Activated T-helper 17 cell treated with anti-CD3 and anti-CD28 coated beads, Interleukin-2, amount 50 U/mL, for 72 hours (primary cell): ENCODE measurements around the gene GABARAPL2. TPM values are rescaled to one million over a fixed set of nuclear protein-coding genes. Genes with fewer than 3 reads are reported as not detected.
"Not testable (repeated sequence)": the region's sequence is repeated elsewhere in the genome, so short reads cannot be mapped to it uniquely, and the experiment has no call there.

Source experiments
- ATAC-seq: fragments of 150-1000 bp; cut with Tn5 transposase; replicated peaks from 2 replicates; pipeline ENCODE4 v1.10.0; 2021; ENCODE audit warnings: mild to moderate bottlenecking, moderate library complexity
- H3K27ac Mint-ChIP-seq: one replicate; pipeline ENCODE4 v1.8.0; 2022; ENCODE audit warnings: mixed read lengths
- H3K27me3 Mint-ChIP-seq: one replicate; pipeline ENCODE4 v1.8.0; 2022; ENCODE audit warnings: mixed read lengths
- H3K36me3 Mint-ChIP-seq: one replicate; pipeline ENCODE4 v1.8.0; 2022; ENCODE audit warnings: low read depth, mild to moderate bottlenecking, mixed read lengths
- H3K4me1 Mint-ChIP-seq: one replicate; pipeline ENCODE4 v1.8.0; 2022; ENCODE audit warnings: mixed read lengths
- H3K4me3 Mint-ChIP-seq: one replicate; pipeline ENCODE4 v1.8.0; 2022; ENCODE audit warnings: mild to moderate bottlenecking, mixed read lengths
- H3K9me3 Mint-ChIP-seq: one replicate; pipeline ENCODE4 v1.8.0; 2022; ENCODE audit warnings: mixed read lengths
- total RNA-seq, 2 donors: library from RNA; stranded (reverse); gene quantifications; one replicate each; pipeline ENCODE4 v1.2.3, GENCODE V29; 2022

Gene GABARAPL2
- total RNA-seq, result 10 to 100 TPM; 67.3 to 69.4 TPM

GRCh38 chr16:75566040-75566757 lies at the start of gene GABARAPL2:
TSS of gene GABARAPL2 (plus strand) at chr16:75566379. CDS start at chr16:75566487, 108 bp downstream.
- H3K27me3 Mint-ChIP-seq, result peaks cover 14% of the 10 kb centered on the region
- H3K4me1 Mint-ChIP-seq, result peaks cover 11% of the 10 kb centered on the region
- ATAC-seq, result peak; percentile 78
- peak within 1 kb of the TSS; percentile 85 for H3K4me3 Mint-ChIP-seq
- H3K36me3 Mint-ChIP-seq, result peaks cover 37% of the 10 kb centered on the region
- peak within 1 kb of the TSS; percentile 87 for H3K27ac Mint-ChIP-seq
- H3K9me3 Mint-ChIP-seq, result no peaks in the 10 kb centered on the region

DNA sequence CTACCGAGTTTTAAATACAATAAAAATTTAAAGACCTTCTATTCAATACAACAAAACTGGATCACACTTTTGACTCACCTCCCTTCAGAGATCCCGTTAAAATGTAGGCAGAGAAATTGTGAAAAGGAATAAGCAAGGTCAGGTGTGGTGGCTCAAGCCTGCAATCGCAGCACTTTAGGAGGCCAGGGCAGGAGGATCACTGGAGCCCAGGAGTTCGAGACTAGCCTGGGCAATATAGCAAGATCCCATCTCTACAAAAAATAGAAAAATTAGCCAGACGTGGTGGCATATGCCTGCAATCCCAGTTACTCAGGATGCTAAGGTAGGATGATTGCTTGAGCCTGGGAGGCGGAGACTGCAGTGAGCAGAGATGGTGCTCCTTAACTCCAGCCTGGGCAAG lies 47.0 kb upstream of the GABARAPL2 start:
- Mint-ChIP-seq H3K4me1 (no peaks in the 10 kb centered on the region), H3K9me3 (no peaks in the 10 kb centered on the region), H3K27me3 (no peaks in the 10 kb centered on the region), H3K4me3 (no peak overlapping the region), H3K27ac (no peak overlapping the region), H3K36me3 (no peaks in the 10 kb centered on the region)
- no peak for ATAC-seq

GRCh38 chr16:75526032-75526790 lies 40.0 kb upstream of the GABARAPL2 start:
- Mint-ChIP-seq H3K27me3 (no peaks in the 10 kb centered on the region), H3K9me3 (no peaks in the 10 kb centered on the region), H3K36me3 (no peaks in the 10 kb centered on the region), H3K27ac (no peak overlapping the region), H3K4me3 (no peak overlapping the region), H3K4me1 (no peaks in the 10 kb centered on the region)
- ATAC-seq, result no peak

DNA sequence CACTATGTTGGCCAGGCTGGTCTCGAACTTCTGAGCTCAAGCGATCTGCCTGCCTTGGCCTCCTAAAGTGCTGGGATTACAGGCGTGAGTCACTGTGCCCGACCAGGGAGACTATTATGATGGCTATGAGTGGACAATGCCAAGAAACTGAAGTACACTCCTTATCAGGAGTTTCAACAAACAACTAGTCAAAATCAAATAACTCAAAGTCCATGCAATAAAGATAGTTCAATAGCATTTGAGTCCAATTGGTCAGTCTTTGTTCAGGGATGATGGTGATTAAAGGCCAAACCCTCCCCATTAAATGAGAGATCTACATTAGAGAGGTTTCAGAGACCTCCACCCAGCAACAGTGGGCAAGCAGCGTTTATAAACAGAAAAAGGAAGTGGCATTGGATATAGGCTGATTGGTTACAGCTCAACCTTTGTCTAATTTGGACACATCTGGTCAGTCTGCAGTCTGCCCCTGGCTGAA lies 38.3 kb upstream of the GABARAPL2 start:
- no peak for ATAC-seq
- no peak overlapping the region for H3K27ac Mint-ChIP-seq

DNA sequence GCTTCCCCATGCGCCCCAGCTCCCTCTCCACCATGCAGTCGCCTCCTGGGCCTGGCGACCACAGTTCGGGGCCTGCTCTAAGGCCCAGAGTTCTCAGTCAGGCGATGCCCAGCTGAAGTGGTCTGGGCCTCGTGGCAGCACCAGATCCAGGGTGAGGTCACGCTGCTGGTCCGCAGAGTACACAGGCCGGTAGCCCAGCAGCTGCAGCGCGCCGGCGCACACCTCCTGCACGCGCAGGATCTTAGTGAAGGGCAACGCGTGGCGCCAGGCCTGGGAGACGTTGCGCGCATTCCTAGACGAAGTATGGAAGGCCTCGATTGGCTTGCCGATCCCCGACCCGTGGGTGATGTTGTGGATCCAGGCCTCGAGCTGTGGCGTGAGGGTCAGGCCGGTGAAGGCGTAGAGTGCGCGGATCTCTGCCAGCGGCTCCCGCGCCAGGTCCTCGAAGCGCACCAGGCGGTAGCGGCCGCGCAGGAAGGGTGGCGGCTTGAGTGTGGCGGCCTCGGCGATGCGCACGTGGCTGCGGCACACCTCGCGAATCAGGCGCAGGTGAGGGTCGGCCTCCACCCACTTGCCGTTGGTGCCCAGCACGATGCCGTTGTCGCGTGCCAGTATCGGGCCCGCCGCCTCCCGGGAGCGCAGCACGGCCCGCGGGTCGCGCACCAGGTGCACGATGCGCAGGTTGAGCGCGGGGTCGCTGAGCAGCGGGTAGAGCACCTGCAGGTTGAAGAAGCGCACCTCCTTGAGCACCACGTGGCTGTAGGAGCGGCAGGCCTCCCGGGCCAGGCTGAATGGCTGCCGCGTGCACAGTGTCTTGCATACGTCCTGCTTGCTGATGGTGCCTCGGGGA lies 36.9 kb upstream of the GABARAPL2 start:
- Mint-ChIP-seq H3K27me3 (no peaks in the 10 kb centered on the region), H3K27ac (no peak overlapping the region), H3K4me3 (no peak overlapping the region), H3K36me3 (no peaks in the 10 kb centered on the region), H3K4me1 (no peaks in the 10 kb centered on the region), H3K9me3 (no peaks in the 10 kb centered on the region)
- ATAC-seq, result no peak

More for the DNA sequence above, 38.3 kb upstream of the GABARAPL2 start:
- Mint-ChIP-seq H3K36me3 (no peaks in the 10 kb centered on the region), H3K4me3 (no peak overlapping the region), H3K4me1 (no peaks in the 10 kb centered on the region), H3K9me3 (no peaks in the 10 kb centered on the region), H3K27me3 (no peaks in the 10 kb centered on the region)

GRCh38 chr16:75529959-75530358 lies 36.2 kb upstream of the GABARAPL2 start:
- no peaks in the 10 kb centered on the region for H3K27me3 Mint-ChIP-seq
- no peaks in the 10 kb centered on the region for H3K9me3 Mint-ChIP-seq
- no peaks in the 10 kb centered on the region for H3K36me3 Mint-ChIP-seq
- H3K4me3 Mint-ChIP-seq, result no peak overlapping the region
- H3K27ac Mint-ChIP-seq, result no peak overlapping the region
- no peak for ATAC-seq
- H3K4me1 Mint-ChIP-seq, result no peaks in the 10 kb centered on the region

DNA sequence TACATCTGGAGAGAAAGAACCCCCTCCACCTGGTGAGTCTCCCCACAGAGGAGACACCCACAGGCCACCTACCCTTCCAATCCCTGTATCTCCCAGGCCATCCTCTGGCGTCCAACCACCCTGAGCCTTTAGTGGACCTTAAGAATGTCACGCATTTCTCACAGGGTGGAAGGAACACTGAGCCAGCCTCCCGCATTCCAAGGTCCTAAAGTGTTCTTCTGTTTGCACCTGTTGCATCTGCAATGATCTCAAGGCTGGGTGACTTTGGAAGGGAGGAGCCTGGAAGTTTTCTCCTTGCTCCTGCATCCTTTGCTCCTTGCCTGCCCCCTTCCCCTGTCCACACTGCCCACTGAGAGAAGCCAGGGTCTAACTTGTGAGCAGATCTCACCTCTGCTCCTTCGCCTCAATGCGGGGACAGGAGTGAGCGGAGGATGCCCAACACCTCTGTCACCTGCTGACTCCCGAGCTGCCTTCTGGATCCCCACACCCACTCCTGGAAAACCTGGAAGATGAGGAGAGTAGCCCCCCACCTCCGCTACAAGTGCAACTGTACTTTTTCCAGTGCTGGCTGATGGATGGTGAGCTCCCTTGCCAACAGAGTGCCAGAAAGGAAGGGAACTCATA lies 33.9 kb upstream of the GABARAPL2 start:
- H3K36me3 Mint-ChIP-seq, result no peaks in the 10 kb centered on the region
- no peak overlapping the region for H3K27ac Mint-ChIP-seq
- no peaks in the 10 kb centered on the region for H3K4me1 Mint-ChIP-seq
- ATAC-seq, result no peak
- H3K4me3 Mint-ChIP-seq, result no peak overlapping the region
- H3K9me3 Mint-ChIP-seq, result no peaks in the 10 kb centered on the region
- no peaks in the 10 kb centered on the region for H3K27me3 Mint-ChIP-seq

DNA sequence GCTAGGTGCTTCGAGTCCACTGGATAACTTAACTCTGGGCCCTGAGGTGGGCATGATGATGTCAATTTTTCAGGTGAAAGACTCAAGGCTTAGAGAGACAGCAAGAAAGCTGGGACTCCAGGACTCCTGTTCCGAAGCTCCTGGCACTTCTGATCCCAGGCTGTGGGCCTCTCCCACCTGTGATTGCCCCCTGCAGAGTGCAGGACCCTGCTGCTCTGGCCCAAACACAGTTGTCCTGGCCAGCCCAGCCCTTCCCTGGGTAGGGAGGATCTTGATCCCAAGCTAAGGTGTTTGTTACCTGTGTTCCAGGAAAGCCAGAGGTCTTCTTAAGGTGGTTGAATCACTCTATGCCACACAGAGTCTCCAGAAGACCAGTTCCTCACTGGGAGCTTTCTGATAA lies 33.4 kb upstream of the GABARAPL2 start:
- Mint-ChIP-seq H3K27ac (no peak overlapping the region), H3K36me3 (no peaks in the 10 kb centered on the region), H3K27me3 (no peaks in the 10 kb centered on the region), H3K4me1 (no peaks in the 10 kb centered on the region), H3K4me3 (no peak overlapping the region), H3K9me3 (no peaks in the 10 kb centered on the region)
- ATAC-seq, result no peak

DNA sequence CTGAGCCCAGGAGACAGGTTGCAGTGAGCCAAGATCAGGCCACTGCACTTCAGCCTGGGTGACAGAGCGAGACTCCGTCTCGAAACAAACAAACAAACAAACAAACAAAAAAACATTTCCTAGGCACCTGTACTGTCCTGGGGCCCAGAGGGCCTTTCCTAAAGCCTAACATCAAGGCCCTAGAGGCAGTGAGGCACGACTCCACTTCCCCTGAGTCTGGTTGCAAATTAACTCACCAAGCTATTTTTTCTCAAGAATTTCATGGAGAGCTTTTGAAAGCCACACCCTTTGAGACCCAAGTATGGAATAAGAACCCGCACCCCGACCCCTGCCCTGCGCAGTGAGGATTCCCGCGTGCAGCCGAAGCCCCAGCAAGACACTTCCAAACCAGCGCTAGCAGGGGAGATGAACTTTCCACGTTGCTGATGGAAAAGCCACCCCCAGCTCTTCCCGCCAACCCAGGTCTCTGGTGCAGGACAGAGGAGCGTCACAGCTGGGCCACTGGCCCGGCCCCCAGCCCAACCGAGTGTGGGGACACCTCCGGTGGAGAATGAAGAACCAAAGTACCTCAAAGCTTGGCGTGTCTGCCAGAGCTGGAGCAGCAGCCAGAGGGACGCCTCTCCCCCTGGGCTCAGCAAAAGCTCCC lies 31.5 kb upstream of the GABARAPL2 start:
- Mint-ChIP-seq H3K9me3 (no peaks in the 10 kb centered on the region), H3K27me3 (no peaks in the 10 kb centered on the region), H3K4me3 (no peak overlapping the region), H3K27ac (no peak overlapping the region), H3K36me3 (no peaks in the 10 kb centered on the region), H3K4me1 (no peaks in the 10 kb centered on the region)
- no peak for ATAC-seq

DNA sequence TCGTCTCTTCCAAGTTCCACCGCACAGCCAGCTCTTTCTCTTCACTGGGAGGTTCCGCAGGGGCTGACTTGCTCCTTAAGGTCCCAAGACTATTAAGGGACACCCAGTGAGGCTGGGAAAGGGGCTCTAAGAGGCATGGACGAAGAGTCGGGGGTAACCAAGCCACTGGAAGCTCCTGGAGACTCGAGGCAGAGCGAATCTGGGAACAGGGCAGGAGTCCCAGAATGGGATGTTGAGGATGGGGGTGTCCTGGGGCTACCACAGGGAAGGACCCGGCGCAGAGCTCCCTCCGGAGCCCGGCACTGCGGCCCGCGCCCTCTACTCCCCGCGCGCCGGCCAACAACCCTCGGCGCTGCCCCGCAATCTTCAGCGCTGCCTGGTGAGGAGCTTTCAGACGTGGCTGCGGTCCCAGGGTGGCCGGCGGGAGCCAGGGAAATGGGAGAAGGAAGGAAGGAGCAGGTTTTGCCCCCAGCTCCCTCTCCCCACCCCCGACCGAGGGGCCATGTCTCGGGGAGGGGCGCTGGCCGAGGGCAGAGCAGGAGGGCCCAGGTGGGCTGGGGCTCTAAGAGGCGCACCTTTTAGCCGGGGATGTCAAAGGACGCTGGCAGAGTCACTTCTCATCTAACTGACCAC lies 30.9 kb upstream of the GABARAPL2 start:
- no peak overlapping the region for H3K27ac Mint-ChIP-seq
- no peaks in the 10 kb centered on the region for H3K4me1 Mint-ChIP-seq
- H3K36me3 Mint-ChIP-seq, result no peaks in the 10 kb centered on the region
- H3K4me3 Mint-ChIP-seq, result no peak overlapping the region
- ATAC-seq, result no peak
- no peaks in the 10 kb centered on the region for H3K27me3 Mint-ChIP-seq
- no peaks in the 10 kb centered on the region for H3K9me3 Mint-ChIP-seq

DNA sequence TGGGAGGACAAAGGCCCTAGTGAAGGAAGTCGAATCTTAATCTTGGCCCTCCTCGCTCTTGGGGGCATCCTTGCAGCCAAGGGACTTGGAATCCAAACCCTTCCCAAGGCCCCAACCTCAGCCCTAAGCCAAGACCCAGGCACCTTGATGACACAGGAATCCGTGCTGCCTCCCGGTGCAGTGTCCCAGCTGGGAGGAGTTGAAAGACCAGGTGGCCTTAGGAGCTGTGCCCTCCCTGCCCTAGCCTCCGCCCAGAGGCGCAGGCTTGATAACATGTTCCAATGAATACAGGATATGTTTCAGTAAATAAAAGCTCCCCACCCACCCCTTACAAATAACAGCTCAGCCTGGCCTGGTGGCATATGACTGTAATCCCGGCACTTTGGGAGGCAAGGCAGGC lies 30.3 kb upstream of the GABARAPL2 start, which contains the start of gene CHST5:
TSS of gene CHST5 (minus strand) at position 208 of the 400 bp plus-strand sequence. CDS start 5,724 bp downstream, outside the sequence.
- H3K9me3 Mint-ChIP-seq, result no peaks in the 10 kb centered on the region
- H3K4me3 Mint-ChIP-seq, result no peak within 1 kb of the TSS
- no peaks in the 10 kb centered on the region for H3K27me3 Mint-ChIP-seq
- ATAC-seq, result no peak
- H3K4me1 Mint-ChIP-seq, result no peaks in the 10 kb centered on the region
- no peak within 1 kb of the TSS for H3K27ac Mint-ChIP-seq
- no peaks in the 10 kb centered on the region for H3K36me3 Mint-ChIP-seq

- Mint-ChIP-seq H3K4me3 (no peak overlapping the region), H3K27me3 (no peaks in the 10 kb centered on the region), H3K27ac (no peak overlapping the region), H3K36me3 (no peaks in the 10 kb centered on the region), H3K9me3 (no peaks in the 10 kb centered on the region), H3K4me1 (no peaks in the 10 kb centered on the region)
- ATAC-seq, result no peak
Measured at GRCh38 chr16:75537776-75538175, 28.4 kb upstream of the GABARAPL2 start.

DNA sequence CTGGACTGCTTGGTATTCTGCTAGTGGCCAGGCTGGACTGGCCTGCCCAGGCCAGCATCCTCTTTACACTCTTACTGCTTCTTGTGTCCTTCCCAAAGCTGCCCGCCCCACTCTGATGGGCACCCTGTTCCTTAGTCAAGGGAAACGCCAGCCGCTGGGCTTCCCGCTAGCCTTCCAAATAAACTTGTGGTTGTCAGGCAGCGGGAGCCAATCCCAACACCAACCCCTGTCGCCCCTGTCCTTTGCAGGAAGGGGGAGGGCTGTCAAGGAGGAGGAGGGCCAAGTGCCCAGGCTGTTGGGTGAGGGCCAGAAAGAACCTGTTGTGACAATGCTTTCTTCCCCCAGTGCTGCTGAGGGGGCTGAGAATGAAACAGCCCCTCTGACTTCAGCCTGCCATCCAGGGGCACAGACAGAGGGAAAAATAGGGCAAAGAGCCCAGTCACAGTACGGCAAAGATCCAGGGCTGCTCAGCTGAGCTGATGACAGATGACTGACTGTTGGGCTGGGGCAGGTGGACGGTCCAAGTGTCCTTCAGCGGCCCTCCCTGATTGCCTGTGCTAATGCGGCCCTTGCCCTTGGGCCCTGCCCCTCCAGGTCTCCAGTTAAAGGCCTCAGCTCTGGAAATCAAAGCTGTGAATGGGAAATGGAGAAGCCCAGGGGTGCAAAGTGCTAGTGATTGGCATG lies 27.2 kb upstream of the GABARAPL2 start:
- H3K27me3 Mint-ChIP-seq, ATAC-seq, H3K27ac Mint-ChIP-seq, H3K4me3 Mint-ChIP-seq, H3K36me3 Mint-ChIP-seq, H3K4me1 Mint-ChIP-seq, H3K9me3 Mint-ChIP-seq: not testable (repeated sequence)
